Measurements from ENCODE around the gene LNPK. TPM values are rescaled to one million over a fixed set of nuclear protein-coding genes. Genes with fewer than 3 reads are reported as not detected.

LNPK gene
- total and polyA plus RNA-seq, 2 of the 4 experiments (the other 2 are of a cell fraction), result 18.7 to 48.6 TPM

DNA sequence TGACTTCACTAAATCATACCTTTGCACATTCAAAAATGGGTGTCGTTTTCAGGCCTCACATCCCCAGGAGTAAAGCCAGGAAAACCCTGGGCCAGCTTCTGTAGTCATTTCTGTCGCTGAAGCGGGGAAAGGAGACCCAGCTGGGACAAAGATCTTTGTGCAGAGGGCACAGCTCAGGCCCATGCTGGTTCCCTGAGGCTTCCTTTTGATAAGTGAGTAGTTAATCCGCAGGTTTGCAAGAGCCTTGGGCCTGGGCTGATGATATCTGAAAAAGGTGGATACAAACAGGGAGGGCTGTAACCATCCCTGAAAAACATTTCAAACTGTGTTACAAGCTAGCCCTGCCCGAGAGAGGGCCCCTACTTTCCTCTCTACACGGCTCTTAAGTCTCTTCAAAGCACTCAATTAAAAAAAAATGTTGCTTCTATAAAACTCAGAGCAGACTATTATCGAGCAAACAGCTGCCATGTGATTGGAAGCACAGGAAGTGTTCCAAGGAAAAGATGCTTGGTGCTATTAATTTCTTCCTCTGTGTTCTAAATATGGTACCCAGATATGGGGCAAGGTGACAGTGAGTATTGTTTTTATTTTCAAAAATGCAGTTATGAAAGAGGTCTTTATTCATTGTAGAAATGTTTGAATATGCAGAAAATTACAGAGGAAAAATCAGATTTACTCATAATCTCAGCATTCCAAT lies 117.2 kb downstream of the LNPK start:
- no peaks in the 10 kb centered on the region for H4K20me1 ChIP-seq (ENCODE audit: insufficient read depth, low read length)
- 42% methylated on average over 2 of the region's 7 CpGs; no CpG with 5 or more reads in 1 of the 2 experiments for WGBS, 2 experiments (ENCODE audit: extremely low coverage in 2 of 2, insufficient read length in 1 of 2)
- dilution Hi-C loops (cut with HindIII; ENCODE audit: low sequenced_read_pairs, unreplicated experiment), result no loop called here
- H3K56ac ChIP-seq (ENCODE audit: extremely low read depth, insufficient read depth, low read length), result no peak overlapping the region
- H3K18ac ChIP-seq (ENCODE audit: low read depth, low read length), result no peak overlapping the region
- H2AK5ac ChIP-seq (ENCODE audit: low read depth, low read length), result no peak overlapping the region
- H2BK120ac ChIP-seq (ENCODE audit: low read depth, low read length), result no peak overlapping the region
- no peaks in the 10 kb centered on the region for H3K9me1 ChIP-seq (ENCODE audit: insufficient read depth, low read length)
- H3K79me1 ChIP-seq (ENCODE audit: low read depth in 1 of 2, low read length in 2 of 2), result no peaks in the 10 kb centered on the region
- no peak overlapping the region for H3K4me3 ChIP-seq (ENCODE audit: insufficient read depth, low read depth, low read length)
- H3K4me2 ChIP-seq (ENCODE audit: low read depth, low read length), result no peak overlapping the region
- no peak overlapping the region for H2AFZ ChIP-seq (replicated peaks; ENCODE audit: low read length, poor library complexity)
- no peaks in the 10 kb centered on the region for H3K36me3 ChIP-seq (ENCODE audit: control insufficient read depth, insufficient read depth, low read length)
- TF ChIP-seq CHD1 (IDR thresholded peaks at IDR 0.05; ENCODE audit: low read depth, low read length), result no peak
- TF ChIP-seq SMC3 (IDR thresholded peaks at IDR 0.05; ENCODE audit: low read depth, low read length), result no peak
- TF ChIP-seq MXI1 (IDR thresholded peaks at IDR 0.05; ENCODE audit: borderline replicate concordance, low read depth, low read length), result no peak
- no peak for TF ChIP-seq FOS (IDR thresholded peaks at IDR 0.05; ENCODE audit: low read depth, low read length)
- TF ChIP-seq RFX5 (IDR thresholded peaks at IDR 0.05; ENCODE audit: low read depth, low read length), result no peak
- no peak for TF ChIP-seq NFE2L2 (IDR thresholded peaks at IDR 0.05; ENCODE audit: low read depth, low read length)
- TF ChIP-seq, protein P1, sequence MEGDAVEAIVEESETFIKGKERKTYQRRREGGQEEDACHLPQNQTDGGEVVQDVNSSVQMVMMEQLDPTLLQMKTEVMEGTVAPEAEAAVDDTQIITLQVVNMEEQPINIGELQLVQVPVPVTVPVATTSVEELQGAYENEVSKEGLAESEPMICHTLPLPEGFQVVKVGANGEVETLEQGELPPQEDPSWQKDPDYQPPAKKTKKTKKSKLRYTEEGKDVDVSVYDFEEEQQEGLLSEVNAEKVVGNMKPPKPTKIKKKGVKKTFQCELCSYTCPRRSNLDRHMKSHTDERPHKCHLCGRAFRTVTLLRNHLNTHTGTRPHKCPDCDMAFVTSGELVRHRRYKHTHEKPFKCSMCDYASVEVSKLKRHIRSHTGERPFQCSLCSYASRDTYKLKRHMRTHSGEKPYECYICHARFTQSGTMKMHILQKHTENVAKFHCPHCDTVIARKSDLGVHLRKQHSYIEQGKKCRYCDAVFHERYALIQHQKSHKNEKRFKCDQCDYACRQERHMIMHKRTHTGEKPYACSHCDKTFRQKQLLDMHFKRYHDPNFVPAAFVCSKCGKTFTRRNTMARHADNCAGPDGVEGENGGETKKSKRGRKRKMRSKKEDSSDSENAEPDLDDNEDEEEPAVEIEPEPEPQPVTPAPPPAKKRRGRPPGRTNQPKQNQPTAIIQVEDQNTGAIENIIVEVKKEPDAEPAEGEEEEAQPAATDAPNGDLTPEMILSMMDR (conservative IDR thresholded peaks at IDR 0.05; ENCODE audit: low read depth, low read length), result no peak
- TF ChIP-seq RCOR1 (IDR thresholded peaks at IDR 0.05; ENCODE audit: insufficient replicate concordance, low read length), result no peak
- TF ChIP-seq, protein P2, sequence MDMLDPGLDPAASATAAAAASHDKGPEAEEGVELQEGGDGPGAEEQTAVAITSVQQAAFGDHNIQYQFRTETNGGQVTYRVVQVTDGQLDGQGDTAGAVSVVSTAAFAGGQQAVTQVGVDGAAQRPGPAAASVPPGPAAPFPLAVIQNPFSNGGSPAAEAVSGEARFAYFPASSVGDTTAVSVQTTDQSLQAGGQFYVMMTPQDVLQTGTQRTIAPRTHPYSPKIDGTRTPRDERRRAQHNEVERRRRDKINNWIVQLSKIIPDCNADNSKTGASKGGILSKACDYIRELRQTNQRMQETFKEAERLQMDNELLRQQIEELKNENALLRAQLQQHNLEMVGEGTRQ (IDR thresholded peaks at IDR 0.05; ENCODE audit: low read depth, low read length), result no peak
- no peak for TF ChIP-seq CEBPB (IDR thresholded peaks at IDR 0.05; ENCODE audit: low read depth, low read length)
- no peak overlapping the region for H4K8ac ChIP-seq (ENCODE audit: low read depth in 2 of 2, low read length in 2 of 2)
- no peak overlapping the region for H3K23ac ChIP-seq (ENCODE audit: low read depth, low read length)
- no TSS peak for BruUV-seq (replicated peaks)
- H3K9me3 ChIP-seq (ENCODE audit: control insufficient read depth, insufficient read depth, low read length), result no peaks in the 10 kb centered on the region
- no peak overlapping the region for H2BK15ac ChIP-seq (ENCODE audit: low read depth, low read length)
- H4K91ac ChIP-seq (ENCODE audit: insufficient read depth, low read depth, low read length), result no peak overlapping the region
- H3K4me1 ChIP-seq (ENCODE audit: control insufficient read depth, insufficient read depth, low read length), result no peaks in the 10 kb centered on the region
- POLR2A ChIA-PET (ENCODE audit: unreplicated experiment), result interaction anchor here (0.7 kb wide), 1 partner anchor 37 kb away, joined by 3 read pairs; no protein-coding TSS in a partner anchor
- H3K27me3 ChIP-seq (ENCODE audit: control insufficient read depth, insufficient read depth, low read length), result peaks cover 8% of the 10 kb centered on the region
- in situ Hi-C loops (cut with MboI; ENCODE audit: low sequenced_read_pairs), result no loop called here
- CTCF ChIA-PET, result no interaction called here
- H3K27ac ChIP-seq (ENCODE audit: insufficient read depth, low read length), result no peak overlapping the region
- intact Hi-C loops (cut with micrococcal nuclease), result no loop called here
- H2BK20ac ChIP-seq (ENCODE audit: low read depth, low read length), result no peak overlapping the region
- H2AK9ac ChIP-seq (replicated peaks; ENCODE audit: low read depth, low read length, poor library complexity), result no peak overlapping the region
- H4K5ac ChIP-seq (ENCODE audit: low read depth, low read length), result no peak overlapping the region
- DNase-seq, result no peak
- no peak overlapping the region for H3K14ac ChIP-seq (replicated peaks; ENCODE audit: low read depth, low read length)
- ATAC-seq (ENCODE audit: low read depth), result no peak
- H2BK5ac ChIP-seq (ENCODE audit: low read depth, low read length, poor library complexity, severe bottlenecking), result no peak overlapping the region
- H3K9ac ChIP-seq (ENCODE audit: low read depth, low read length), result no peak overlapping the region
- H3K4ac ChIP-seq (ENCODE audit: low read depth, low read length), result no peak overlapping the region
